ENCODE data around the gene CUTA. TPM values are rescaled to one million over a fixed set of nuclear protein-coding genes. Genes with fewer than 3 reads are reported as not detected.

The CUTA gene
- total RNA-seq, 1 donor = 106 TPM

DNA sequence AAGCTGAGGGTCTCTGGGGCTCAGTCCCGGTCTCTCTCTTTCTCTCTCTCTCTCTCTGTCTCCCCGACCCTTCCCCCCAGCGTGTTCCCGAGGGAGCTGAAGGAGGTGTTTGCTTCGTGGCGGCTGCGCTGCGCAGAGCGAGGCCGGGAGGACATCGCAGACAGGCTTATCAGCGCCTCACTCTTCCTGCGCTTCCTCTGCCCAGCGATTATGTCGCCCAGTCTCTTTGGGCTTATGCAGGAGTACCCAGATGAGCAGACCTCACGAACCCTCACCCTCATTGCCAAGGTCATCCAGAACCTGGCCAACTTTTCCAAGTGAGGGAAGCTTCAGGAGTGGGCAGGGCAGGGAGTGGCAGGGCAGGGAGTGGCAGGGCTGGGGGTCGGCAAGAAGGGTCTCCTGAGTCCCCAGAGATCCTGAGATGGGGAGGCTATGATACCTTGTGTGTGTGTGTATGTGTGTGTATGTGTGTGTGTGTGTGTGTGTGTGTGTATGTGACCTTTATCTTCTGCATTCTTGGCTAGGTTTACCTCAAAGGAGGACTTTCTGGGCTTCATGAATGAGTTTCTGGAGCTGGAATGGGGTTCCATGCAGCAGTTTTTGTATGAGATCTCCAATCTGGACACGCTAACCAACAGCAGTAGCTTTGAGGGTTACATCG, 22.9 kb upstream of the CUTA start:
- no peak overlapping the region for H3K4me3 ChIP-seq (ENCODE audit: low read depth, low read length)
- TF ChIP-seq, protein P1, sequence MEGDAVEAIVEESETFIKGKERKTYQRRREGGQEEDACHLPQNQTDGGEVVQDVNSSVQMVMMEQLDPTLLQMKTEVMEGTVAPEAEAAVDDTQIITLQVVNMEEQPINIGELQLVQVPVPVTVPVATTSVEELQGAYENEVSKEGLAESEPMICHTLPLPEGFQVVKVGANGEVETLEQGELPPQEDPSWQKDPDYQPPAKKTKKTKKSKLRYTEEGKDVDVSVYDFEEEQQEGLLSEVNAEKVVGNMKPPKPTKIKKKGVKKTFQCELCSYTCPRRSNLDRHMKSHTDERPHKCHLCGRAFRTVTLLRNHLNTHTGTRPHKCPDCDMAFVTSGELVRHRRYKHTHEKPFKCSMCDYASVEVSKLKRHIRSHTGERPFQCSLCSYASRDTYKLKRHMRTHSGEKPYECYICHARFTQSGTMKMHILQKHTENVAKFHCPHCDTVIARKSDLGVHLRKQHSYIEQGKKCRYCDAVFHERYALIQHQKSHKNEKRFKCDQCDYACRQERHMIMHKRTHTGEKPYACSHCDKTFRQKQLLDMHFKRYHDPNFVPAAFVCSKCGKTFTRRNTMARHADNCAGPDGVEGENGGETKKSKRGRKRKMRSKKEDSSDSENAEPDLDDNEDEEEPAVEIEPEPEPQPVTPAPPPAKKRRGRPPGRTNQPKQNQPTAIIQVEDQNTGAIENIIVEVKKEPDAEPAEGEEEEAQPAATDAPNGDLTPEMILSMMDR (IDR thresholded peaks at IDR 0.05; ENCODE audit: insufficient read depth, low read length) = no peak
- DNase-seq (ENCODE audit: low read depth) = no peak

DNA sequence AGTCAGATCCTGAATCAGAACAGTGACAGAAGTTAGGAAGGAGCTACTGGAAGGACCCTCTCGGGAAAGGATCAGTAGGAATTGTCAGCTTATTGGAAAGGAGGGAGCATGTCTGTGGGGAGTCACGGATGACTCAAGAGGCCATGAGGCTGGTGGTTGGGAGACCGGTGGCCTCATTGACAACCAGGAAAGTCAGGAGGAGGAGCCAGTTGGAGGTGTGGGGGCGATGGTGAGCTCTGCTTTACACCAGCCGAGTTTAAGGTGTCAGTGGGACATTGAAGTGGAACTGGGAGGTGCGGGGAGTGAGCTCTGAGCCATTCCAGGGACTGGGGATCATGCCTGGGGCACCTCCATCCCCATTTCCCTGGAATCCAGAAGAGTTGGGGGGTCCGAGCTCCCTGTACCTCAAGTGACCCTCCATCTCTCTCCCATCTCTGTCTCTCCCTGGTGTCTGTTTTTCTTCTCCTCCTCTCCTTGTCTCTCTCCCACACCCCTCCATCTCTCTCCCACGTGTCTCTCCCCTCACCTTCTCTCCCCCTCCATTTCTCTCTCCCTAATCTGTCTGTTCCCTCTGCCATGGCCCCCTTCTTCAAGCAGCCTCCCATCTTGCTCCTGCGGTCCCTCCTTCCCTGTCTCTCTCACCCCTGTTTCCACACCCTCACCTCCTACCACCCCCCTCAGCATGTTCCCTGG, 22.2 kb upstream of the CUTA start:
- no peak for DNase-seq (ENCODE audit: low read depth)
- TF ChIP-seq, protein P1 (IDR thresholded peaks at IDR 0.05; ENCODE audit: insufficient read depth, low read length) = no peak
- H3K4me3 ChIP-seq (ENCODE audit: low read depth, low read length) = no peak overlapping the region

DNA sequence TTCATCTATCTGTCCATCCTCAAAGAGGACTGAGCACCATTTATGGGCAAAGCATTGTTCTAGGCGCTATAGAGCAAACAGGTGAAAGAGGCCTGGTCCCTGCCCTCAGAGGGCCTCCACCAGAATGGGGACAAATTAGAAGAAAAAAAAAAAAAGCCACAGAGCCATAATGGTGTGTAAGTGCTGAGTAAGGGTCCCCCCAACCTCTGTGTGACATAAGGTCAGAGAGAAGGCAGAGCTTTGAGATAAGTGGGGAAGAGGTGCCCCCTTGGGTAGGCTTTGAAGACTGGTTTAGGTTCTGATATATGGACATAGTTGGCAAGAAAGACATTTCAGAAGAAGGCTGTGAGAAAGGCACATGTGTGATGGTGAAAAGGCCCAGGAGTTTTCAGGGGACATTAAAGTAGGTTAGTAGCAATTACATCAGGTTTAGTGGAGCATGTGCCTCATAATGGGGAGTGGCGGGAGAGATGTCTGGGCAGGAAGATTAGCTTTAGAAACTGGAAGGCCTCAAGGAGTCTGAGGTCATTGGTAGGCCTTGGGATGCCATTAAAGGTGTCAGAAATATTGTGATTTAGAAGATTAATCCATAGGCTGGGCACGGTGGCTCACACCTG, 21.2 kb upstream of the CUTA start:
- no peak overlapping the region for H3K4me3 ChIP-seq (ENCODE audit: low read depth, low read length)
- TF ChIP-seq, protein P1 (IDR thresholded peaks at IDR 0.05; ENCODE audit: insufficient read depth, low read length) = no peak
- DNase-seq (ENCODE audit: low read depth) = no peak

DNA sequence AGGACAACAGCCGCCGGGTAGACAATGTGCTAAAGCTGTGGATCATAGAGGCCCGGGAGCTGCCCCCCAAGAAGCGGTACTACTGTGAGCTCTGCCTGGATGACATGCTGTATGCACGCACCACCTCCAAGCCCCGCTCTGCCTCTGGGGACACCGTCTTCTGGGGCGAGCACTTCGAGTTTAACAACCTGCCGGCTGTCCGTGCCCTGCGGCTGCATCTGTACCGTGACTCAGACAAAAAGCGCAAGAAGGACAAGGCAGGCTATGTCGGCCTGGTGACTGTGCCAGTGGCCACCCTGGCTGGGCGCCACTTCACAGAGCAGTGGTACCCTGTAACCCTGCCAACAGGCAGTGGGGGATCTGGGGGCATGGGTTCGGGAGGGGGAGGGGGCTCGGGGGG, 19.8 kb upstream of the CUTA start:
- H3K4me3 ChIP-seq (ENCODE audit: low read depth, low read length) = no peak overlapping the region
- no peak for DNase-seq (ENCODE audit: low read depth)
- TF ChIP-seq, protein P1 (IDR thresholded peaks at IDR 0.05; ENCODE audit: insufficient read depth, low read length) = no peak

DNA sequence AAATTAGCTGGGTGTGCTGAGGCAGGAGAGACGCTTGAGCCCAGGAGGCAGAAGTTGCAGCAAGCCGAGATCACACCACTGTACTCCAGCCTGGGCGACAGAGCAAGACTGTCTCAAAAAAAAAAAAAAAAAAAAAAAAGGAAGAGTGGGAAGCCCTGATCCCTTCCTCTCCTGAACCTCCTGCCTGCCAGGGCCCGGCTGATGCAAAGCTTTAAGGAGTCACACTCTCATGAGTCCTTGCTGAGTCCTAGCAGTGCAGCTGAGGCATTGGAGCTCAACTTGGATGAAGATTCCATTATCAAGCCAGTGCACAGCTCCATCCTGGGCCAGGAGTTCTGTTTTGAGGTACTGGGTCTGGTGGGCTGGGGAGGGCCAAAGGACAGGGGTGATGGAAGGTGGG, 17.1 kb upstream of the CUTA start:
- TF ChIP-seq, protein P1 (IDR thresholded peaks at IDR 0.05; ENCODE audit: insufficient read depth, low read length) = no peak
- H3K4me3 ChIP-seq (ENCODE audit: low read depth, low read length) = no peak overlapping the region
- DNase-seq (ENCODE audit: low read depth) = no peak

DNA sequence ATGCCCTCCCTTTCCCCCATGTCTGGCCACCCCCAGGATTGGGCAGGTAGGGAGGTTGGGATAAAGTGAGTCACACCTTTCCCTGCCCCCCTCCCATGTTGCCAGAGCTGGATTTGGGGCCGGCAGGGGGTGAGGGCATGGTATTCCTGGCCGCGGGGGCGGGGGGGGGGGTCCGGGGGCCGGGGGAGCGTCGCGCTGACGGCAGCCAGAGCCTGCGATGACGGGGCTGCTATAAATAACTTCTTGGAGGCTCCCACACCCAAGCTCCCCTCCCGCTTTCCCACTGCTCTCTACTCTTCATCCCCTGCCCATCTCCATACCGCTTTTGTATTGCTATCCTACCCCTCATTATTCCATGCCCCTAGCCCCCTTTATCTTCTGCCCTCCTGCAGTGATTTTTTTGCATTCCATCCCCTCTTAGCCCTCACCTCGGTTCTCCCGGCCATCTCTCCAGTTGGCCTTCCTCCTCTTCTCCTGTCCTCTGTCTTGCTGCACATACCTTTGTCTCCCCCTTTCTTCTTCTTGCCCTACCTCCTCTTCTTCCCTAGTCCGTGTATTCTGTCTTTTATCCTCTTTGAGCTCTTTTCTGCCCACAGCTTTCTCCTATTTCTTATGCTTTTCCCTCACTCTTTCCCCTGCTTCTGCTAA, 15.8 kb upstream of the CUTA start:
- peak; percentile 53 for DNase-seq (ENCODE audit: low read depth)
- TF ChIP-seq, protein P1 (IDR thresholded peaks at IDR 0.05; ENCODE audit: insufficient read depth, low read length) = no peak
- H3K4me3 ChIP-seq (ENCODE audit: low read depth, low read length) = no peak overlapping the region
